Astrocyte (in vitro differentiated cells and primary cell): ENCODE data around the gene FRMD4A. TPM values are rescaled to one million over a fixed set of nuclear protein-coding genes. Genes with fewer than 3 reads are reported as not detected.

Experiments used
- DNase-seq: peaks from one replicate; pipeline ENCODE4 v3.0.0-alpha.2; 2010; ENCODE audit warnings: low read depth
- FAIRE-seq: peaks from 2 replicates; lab custom pipeline; 2011; peaks lifted over from hg19 to GRCh38; lab: Jason Lieb, UNC
- H2AFZ ChIP-seq: 2 replicates; pipeline ENCODE4 v1.6.0; 2012; ENCODE audit warnings: low read depth, low read length, inconsistent platforms
- H3K27ac ChIP-seq: 2 replicates; pipeline ENCODE4 v1.5.1; 2011; ENCODE audit warnings: low read depth, low read length, inconsistent platforms
- H3K27me3 ChIP-seq: 2 replicates; pipeline ENCODE4 v1.6.0; 2011; ENCODE audit warnings: low read length, inconsistent platforms; ENCODE audit not compliant: insufficient read depth
- H3K36me3 ChIP-seq: 2 replicates; pipeline ENCODE4 v1.5.1; 2011; ENCODE audit warnings: low read length, inconsistent platforms; ENCODE audit not compliant: insufficient read depth
- H3K4me1 ChIP-seq: 2 replicates; pipeline ENCODE4 v1.5.1; 2011; ENCODE audit warnings: low read length, inconsistent platforms; ENCODE audit not compliant: insufficient read depth
- H3K4me2 ChIP-seq: 2 replicates; pipeline ENCODE4 v1.6.0; 2012; ENCODE audit warnings: low read length, inconsistent platforms
- H3K4me3 ChIP-seq: 2 replicates; pipeline ENCODE4 v1.5.1; 2011; ENCODE audit warnings: low read depth, mild to moderate bottlenecking, low read length, inconsistent platforms; ENCODE audit not compliant: insufficient read depth
- H3K79me2 ChIP-seq: 2 replicates; pipeline ENCODE4 v1.6.0; 2012; ENCODE audit warnings: mild to moderate bottlenecking, low read length, inconsistent platforms; ENCODE audit not compliant: insufficient read depth
- H3K9ac ChIP-seq: 2 replicates; pipeline ENCODE4 v1.6.0; 2012; ENCODE audit warnings: mild to moderate bottlenecking, low read length, inconsistent platforms
- H3K9me3 ChIP-seq: 2 replicates; pipeline ENCODE4 v1.5.1; 2012; ENCODE audit warnings: low read depth, mild to moderate bottlenecking, low read length, inconsistent platforms; ENCODE audit not compliant: insufficient read depth
- H4K20me1 ChIP-seq: 2 replicates; pipeline ENCODE4 v1.6.0; 2012; ENCODE audit warnings: low read length, inconsistent platforms; ENCODE audit not compliant: insufficient read depth
- H3K27ac Mint-ChIP-seq: one replicate; pipeline ENCODE4 v1.8.0; 2021; ENCODE audit warnings: mild to moderate bottlenecking, mixed read lengths; ENCODE audit not compliant: unreplicated experiment
- H3K27me3 Mint-ChIP-seq: one replicate; pipeline ENCODE4 v1.8.0; 2021; ENCODE audit warnings: low read depth, mixed read lengths; ENCODE audit not compliant: unreplicated experiment
- H3K36me3 Mint-ChIP-seq: one replicate; pipeline ENCODE4 v1.8.0; 2021; ENCODE audit warnings: low read depth, mixed read lengths; ENCODE audit not compliant: unreplicated experiment
- H3K4me1 Mint-ChIP-seq: one replicate; pipeline ENCODE4 v1.8.0; 2021; ENCODE audit warnings: low read depth, mixed read lengths; ENCODE audit not compliant: unreplicated experiment
- H3K4me3 Mint-ChIP-seq: one replicate; pipeline ENCODE4 v1.8.0; 2021; ENCODE audit warnings: mild to moderate bottlenecking, moderate library complexity, mixed read lengths; ENCODE audit not compliant: unreplicated experiment
- H3K9me3 Mint-ChIP-seq: one replicate; pipeline ENCODE4 v1.8.0; 2021; ENCODE audit warnings: mild to moderate bottlenecking, mixed read lengths; ENCODE audit not compliant: unreplicated experiment
- EZH2 ChIP-seq: IDR thresholded peaks from 2 replicates; pipeline ENCODE4 v1.6.1; 2012; ENCODE audit warnings: mild to moderate bottlenecking, low read length, inconsistent platforms; ENCODE audit not compliant: insufficient read depth
- total RNA-seq: library from RNA; stranded (reverse); gene quantifications from 2 replicates; pipeline ENCODE4 v1.2.1, GENCODE V29; 2021
- TF ChIP-seq, protein P1 (sequence below): IDR thresholded peaks from 2 replicates; pipeline ENCODE4 v1.5.1; 2011; ENCODE audit warnings: low read depth, mild to moderate bottlenecking, inconsistent platforms, low read length, moderate library complexity; ENCODE audit not compliant: insufficient read depth

Gene FRMD4A
- total RNA-seq, 1 donor from 2014 or later: 82.5 TPM

DNA sequence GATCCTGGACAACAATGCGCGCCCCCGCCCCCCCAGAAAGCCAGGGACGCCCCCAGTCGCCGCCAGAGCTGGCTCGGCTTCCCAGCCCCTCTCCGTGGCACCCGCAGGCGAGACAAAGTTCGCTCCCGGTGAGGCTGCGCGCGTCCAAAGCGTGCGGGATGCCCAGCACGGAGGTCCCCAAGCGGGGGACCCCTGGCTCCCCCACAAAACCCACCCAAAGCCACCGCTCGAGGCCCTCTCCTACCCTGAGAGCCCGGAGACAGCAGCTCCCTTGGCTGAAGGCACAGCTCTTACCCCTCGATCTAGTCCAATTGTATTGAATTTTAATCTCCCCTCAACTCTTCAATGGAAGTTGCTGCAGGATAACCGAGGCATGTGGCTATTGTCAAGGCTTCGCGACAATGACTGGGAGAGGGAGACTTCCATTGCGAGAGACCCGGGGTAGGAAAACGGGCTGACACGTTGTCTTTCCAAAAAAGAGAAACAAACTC, 438.7 kb downstream of the FRMD4A start:
- Histone ChIP-seq H2AFZ (peak overlapping the region; percentile 45), H3K27ac (peak overlapping the region; percentile 73), H4K20me1 (peaks cover 5% of the 10 kb centered on the region), H3K4me2 (peak overlapping the region; percentile 97), H3K9me3 (no peaks in the 10 kb centered on the region), H3K27me3 (no peaks in the 10 kb centered on the region), H3K9ac (peak overlapping the region; percentile 95), H3K79me2 (peaks cover 47% of the 10 kb centered on the region), H3K4me1 (peaks cover 36% of the 10 kb centered on the region), H3K4me3 (peak overlapping the region; percentile 60), H3K36me3 (no peaks in the 10 kb centered on the region)
- TF ChIP-seq EZH2: no peak
- TF ChIP-seq, protein P1, sequence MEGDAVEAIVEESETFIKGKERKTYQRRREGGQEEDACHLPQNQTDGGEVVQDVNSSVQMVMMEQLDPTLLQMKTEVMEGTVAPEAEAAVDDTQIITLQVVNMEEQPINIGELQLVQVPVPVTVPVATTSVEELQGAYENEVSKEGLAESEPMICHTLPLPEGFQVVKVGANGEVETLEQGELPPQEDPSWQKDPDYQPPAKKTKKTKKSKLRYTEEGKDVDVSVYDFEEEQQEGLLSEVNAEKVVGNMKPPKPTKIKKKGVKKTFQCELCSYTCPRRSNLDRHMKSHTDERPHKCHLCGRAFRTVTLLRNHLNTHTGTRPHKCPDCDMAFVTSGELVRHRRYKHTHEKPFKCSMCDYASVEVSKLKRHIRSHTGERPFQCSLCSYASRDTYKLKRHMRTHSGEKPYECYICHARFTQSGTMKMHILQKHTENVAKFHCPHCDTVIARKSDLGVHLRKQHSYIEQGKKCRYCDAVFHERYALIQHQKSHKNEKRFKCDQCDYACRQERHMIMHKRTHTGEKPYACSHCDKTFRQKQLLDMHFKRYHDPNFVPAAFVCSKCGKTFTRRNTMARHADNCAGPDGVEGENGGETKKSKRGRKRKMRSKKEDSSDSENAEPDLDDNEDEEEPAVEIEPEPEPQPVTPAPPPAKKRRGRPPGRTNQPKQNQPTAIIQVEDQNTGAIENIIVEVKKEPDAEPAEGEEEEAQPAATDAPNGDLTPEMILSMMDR: no peak
- FAIRE-seq (no peak), DNase-seq (no peak)
- Mint-ChIP-seq H3K4me3 (peak overlapping the region; percentile 84), H3K27ac (peak overlapping the region; percentile 83), H3K36me3 (peaks cover 3% of the 10 kb centered on the region), H3K9me3 (no peaks in the 10 kb centered on the region), H3K4me1 (peaks cover 32% of the 10 kb centered on the region), H3K27me3 (no peaks in the 10 kb centered on the region)

DNA sequence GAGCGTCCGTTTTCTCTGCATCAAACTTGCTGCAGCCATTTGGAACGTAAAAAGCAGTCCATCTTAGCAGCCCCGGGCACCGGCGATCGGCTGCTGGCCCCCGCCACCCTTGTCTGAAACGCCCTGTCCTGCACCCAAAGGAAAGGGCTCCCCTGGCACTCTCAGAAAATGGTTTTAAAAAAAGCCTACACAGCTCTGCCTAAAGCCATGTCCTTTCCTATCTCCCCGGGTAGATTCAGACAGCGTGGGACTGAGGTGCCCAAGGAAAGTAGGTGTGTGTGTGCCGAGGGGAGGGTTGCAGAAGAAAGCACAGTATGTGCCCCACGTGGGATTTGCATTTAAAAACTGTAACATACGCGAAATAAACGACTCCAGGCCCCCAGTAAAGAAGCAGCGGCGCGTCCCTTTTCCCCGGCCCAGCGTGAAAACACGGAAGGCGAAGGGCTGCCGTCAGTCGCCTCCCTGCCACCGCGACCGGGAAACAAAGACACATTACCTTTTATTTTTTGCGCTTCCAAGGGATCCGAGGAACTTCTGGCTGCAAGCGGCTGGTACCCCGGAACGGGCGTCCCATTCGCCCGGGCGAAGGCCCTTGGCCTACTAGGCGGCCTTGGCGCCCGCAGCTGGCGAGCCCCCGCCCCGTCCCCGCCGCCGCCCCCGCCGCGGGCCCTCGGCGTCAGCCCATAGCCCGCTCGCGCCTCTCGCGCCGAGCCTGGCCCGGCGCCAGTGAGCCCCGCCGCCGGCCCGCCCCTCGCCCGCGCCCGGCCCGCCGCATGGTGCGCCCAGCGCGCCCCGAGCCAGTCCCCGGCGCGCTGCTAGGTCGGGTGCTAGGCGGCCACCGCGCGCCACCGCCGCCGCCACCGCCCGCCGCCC, 439.4 kb downstream of the FRMD4A start:
- Mint-ChIP-seq H3K27me3 (no peaks in the 10 kb centered on the region), H3K4me3 (peak overlapping the region; percentile 94), H3K4me1 (peaks cover 32% of the 10 kb centered on the region), H3K27ac (peak overlapping the region; percentile 82), H3K9me3 (no peaks in the 10 kb centered on the region), H3K36me3 (peaks cover 6% of the 10 kb centered on the region)
- Histone ChIP-seq H3K4me3 (peak overlapping the region; percentile 91), H3K79me2 (peaks cover 53% of the 10 kb centered on the region), H3K27me3 (no peaks in the 10 kb centered on the region), H3K9me3 (no peaks in the 10 kb centered on the region), H2AFZ (peak overlapping the region; percentile 55), H3K4me1 (peaks cover 36% of the 10 kb centered on the region), H4K20me1 (peaks cover 5% of the 10 kb centered on the region), H3K9ac (peak overlapping the region; percentile 95), H3K4me2 (peak overlapping the region; percentile 97), H3K36me3 (no peaks in the 10 kb centered on the region), H3K27ac (peak overlapping the region; percentile 90)
- FAIRE-seq (no peak), DNase-seq (no peak)
- TF ChIP-seq, protein P1: no peak
- no peak for TF ChIP-seq EZH2
